ENCODE data around the gene DARS1.

DNA sequence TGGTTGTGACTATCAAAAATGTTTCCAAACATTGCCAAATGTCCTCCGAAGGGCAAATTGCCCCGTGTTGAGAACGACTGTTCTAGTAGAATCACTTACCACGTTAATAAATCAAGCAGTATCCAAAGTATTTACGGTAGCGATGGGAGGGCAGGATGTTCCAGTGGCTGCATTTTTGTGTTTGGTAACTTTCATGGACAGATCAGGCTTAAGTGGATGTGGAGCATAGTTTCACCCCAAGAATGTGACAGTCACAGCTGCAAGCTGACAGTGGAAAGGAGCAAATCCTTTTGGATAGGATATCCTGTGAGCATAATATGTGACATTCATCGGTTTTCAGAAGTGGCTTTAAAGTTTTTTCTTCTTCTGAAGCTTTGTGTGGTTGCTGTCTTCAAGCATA is 46.3 kb upstream of the DARS1 start:
- TF ChIP-seq, protein P1, sequence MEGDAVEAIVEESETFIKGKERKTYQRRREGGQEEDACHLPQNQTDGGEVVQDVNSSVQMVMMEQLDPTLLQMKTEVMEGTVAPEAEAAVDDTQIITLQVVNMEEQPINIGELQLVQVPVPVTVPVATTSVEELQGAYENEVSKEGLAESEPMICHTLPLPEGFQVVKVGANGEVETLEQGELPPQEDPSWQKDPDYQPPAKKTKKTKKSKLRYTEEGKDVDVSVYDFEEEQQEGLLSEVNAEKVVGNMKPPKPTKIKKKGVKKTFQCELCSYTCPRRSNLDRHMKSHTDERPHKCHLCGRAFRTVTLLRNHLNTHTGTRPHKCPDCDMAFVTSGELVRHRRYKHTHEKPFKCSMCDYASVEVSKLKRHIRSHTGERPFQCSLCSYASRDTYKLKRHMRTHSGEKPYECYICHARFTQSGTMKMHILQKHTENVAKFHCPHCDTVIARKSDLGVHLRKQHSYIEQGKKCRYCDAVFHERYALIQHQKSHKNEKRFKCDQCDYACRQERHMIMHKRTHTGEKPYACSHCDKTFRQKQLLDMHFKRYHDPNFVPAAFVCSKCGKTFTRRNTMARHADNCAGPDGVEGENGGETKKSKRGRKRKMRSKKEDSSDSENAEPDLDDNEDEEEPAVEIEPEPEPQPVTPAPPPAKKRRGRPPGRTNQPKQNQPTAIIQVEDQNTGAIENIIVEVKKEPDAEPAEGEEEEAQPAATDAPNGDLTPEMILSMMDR (IDR thresholded peaks at IDR 0.05), result no peak
- TF ChIP-seq POLR2A (IDR thresholded peaks at IDR 0.05) (no peak), POLR2AphosphoS5 (IDR thresholded peaks at IDR 0.05) (no peak)
